Esophagus (tissue), 2 donors: Measurements from ENCODE around the gene LRRC4. TPM values are rescaled to one million over a fixed set of nuclear protein-coding genes. Genes with fewer than 3 reads are reported as not detected.
A peak's percentile ranks its signal among the peaks of the same experiment; 100 is the strongest.

Experiments used
- H3K27ac ChIP-seq, 2 donors: one replicate each; pipeline ENCODE4 v1.5.1; 2013; ENCODE audit warnings: low read depth in 2 of 2, mild to moderate bottlenecking in 2 of 2, inconsistent platforms in 1 of 2, low read length in 1 of 2, moderate library complexity in 1 of 2
- H3K27me3 ChIP-seq, 2 donors: one replicate each; pipeline ENCODE4 v1.6.1; 2013; ENCODE audit warnings: low read length in 2 of 2, control low read depth in 1 of 2, mild to moderate bottlenecking in 1 of 2; ENCODE audit not compliant: insufficient read depth in 2 of 2, control insufficient read depth in 1 of 2
- H3K36me3 ChIP-seq, 2 donors: one replicate each; pipeline ENCODE4 v1.6.1; 2013; ENCODE audit warnings: low read length in 1 of 2; ENCODE audit not compliant: control insufficient read depth in 2 of 2, insufficient read depth in 2 of 2
- H3K4me1 ChIP-seq, 2 donors: one replicate each; pipeline ENCODE4 v1.6.1; 2013; ENCODE audit warnings: low read length in 1 of 2; ENCODE audit not compliant: control insufficient read depth in 2 of 2, insufficient read depth in 2 of 2
- H3K4me3 ChIP-seq, 2 donors: one replicate each; pipeline ENCODE4 v1.5.1; 2013; ENCODE audit warnings: low read length in 2 of 2, mild to moderate bottlenecking in 2 of 2, low read depth in 1 of 2, moderate library complexity in 1 of 2
- H3K9me3 ChIP-seq, 2 donors: one replicate each; pipeline ENCODE4 v1.6.1; 2013; ENCODE audit warnings: mild to moderate bottlenecking in 2 of 2, low read depth in 1 of 2, low read length in 1 of 2, moderate library complexity in 1 of 2; ENCODE audit not compliant: control insufficient read depth in 2 of 2, insufficient read depth in 1 of 2
- WGBS, 2 donors: extraction: QIAGEN DNeasy Blood & Tissue Kit; methylation state at CpG; one replicate each; pipeline ENCODE4 v1.1.7; 2013; 5-methylcytosine and 5-hydroxymethylcytosine counted together
- polyA plus RNA-seq, 2 donors: library from polyadenylated mRNA; stranded (reverse); fragments of 200-250 nt; gene quantifications; one replicate each; pipeline ENCODE4 v1.2.3, GENCODE V29; 2013
- donor health status: healthy with polysubstance abuse.
- donor health status: Bipolar disorder and iron deficiency.

Gene LRRC4
- polyA plus RNA-seq, 2 donors: 1.9 to 2.1 TPM

- 81 to 89% methylated on average over 3 of the region's 3 CpGs for whole genome bisulfite sequencing, 2 donors
- Histone ChIP-seq H3K4me1 (peaks cover 0 to under 1% of the 10 kb centered on the region in 2 donors), H3K4me3 (no peak overlapping the region), H3K27ac (no peak overlapping the region), H3K27me3 (no peaks in the 10 kb centered on the region), H3K9me3 (no peaks in the 10 kb centered on the region), H3K36me3 (no peaks in the 10 kb centered on the region)
Observed at GRCh38 chr7:128035712-128036111, 4.5 kb upstream of the LRRC4 start.

- peaks cover 0 to 2% of the 10 kb centered on the region in 2 donors for H3K36me3 ChIP-seq
- peaks cover 3 to 9% of the 10 kb centered on the region in 2 donors for H3K4me1 ChIP-seq
- H3K27ac ChIP-seq: no peak overlapping the region
- H3K27me3 ChIP-seq: no peaks in the 10 kb centered on the region
- H3K9me3 ChIP-seq: no peaks in the 10 kb centered on the region
- WGBS, 2 donors: 58 to 77% methylated on average over 2 of the region's 2 CpGs
- H3K4me3 ChIP-seq: no peak overlapping the region
Observed at GRCh38 chr7:128034825-128035224, 3.6 kb upstream of the LRRC4 start.

GRCh38 chr7:128033246-128033645, 2.0 kb upstream of the LRRC4 start:
- no peak overlapping the region for H3K27ac ChIP-seq
- no peaks in the 10 kb centered on the region for H3K27me3 ChIP-seq
- peaks cover 3 to 13% of the 10 kb centered on the region in 2 donors for H3K4me1 ChIP-seq
- peaks cover 0 to 11% of the 10 kb centered on the region in 2 donors for H3K36me3 ChIP-seq
- WGBS, 2 donors: 83 to 90% methylated on average over 9 of the region's 9 CpGs
- H3K4me3 ChIP-seq: no peak overlapping the region
- no peaks in the 10 kb centered on the region for H3K9me3 ChIP-seq

GRCh38 chr7:128032605-128033235, 1.5 kb upstream of the LRRC4 start:
- no peaks in the 10 kb centered on the region for H3K9me3 ChIP-seq
- peaks cover 3 to 13% of the 10 kb centered on the region in 2 donors for H3K4me1 ChIP-seq
- H3K4me3 ChIP-seq: peak overlapping the region; percentile 48 to 74
- H3K27me3 ChIP-seq: no peaks in the 10 kb centered on the region
- H3K27ac ChIP-seq: no peak overlapping the region
- peaks cover 0 to 11% of the 10 kb centered on the region in 2 donors for H3K36me3 ChIP-seq
- WGBS, 2 donors: 34 to 44% methylated on average over 38 to 41 of the region's 41 CpGs

GRCh38 chr7:128031901-128032604, 816 bp upstream of the LRRC4 start:
- Histone ChIP-seq H3K27me3 (no peaks in the 10 kb centered on the region), H3K4me1 (peaks cover 3 to 13% of the 10 kb centered on the region in 2 donors), H3K4me3 (peak overlapping the region; percentile 48 to 74), H3K27ac (peak overlapping the region in 1 of 2 donors; percentile 8), H3K36me3 (peaks cover 0 to 11% of the 10 kb centered on the region in 2 donors), H3K9me3 (no peaks in the 10 kb centered on the region)
- WGBS, 2 donors: 1 to 5% methylated on average over 31 to 87 of the region's 87 CpGs

- H3K36me3 ChIP-seq: peaks cover 0 to 11% of the 10 kb centered on the region in 2 donors
- H3K27me3 ChIP-seq: no peaks in the 10 kb centered on the region
- H3K27ac ChIP-seq: no peak overlapping the region
- peak overlapping the region; percentile 6 to 74 for H3K4me3 ChIP-seq
- peaks cover 3 to 13% of the 10 kb centered on the region in 2 donors for H3K4me1 ChIP-seq
- H3K9me3 ChIP-seq: no peaks in the 10 kb centered on the region
- WGBS, 2 donors: 93% methylated on average over 21 of the region's 21 CpGs
Observed at GRCh38 chr7:128030263-128030653, 979 bp downstream of the LRRC4 start.

- WGBS, 2 donors: 97 to 98% methylated on average over 17 of the region's 17 CpGs
- no peak overlapping the region for H3K27ac ChIP-seq
- peaks cover 3 to 13% of the 10 kb centered on the region in 2 donors for H3K4me1 ChIP-seq
- H3K36me3 ChIP-seq: peaks cover 0 to 11% of the 10 kb centered on the region in 2 donors
- no peaks in the 10 kb centered on the region for H3K9me3 ChIP-seq
- H3K4me3 ChIP-seq: no peak overlapping the region
- no peaks in the 10 kb centered on the region for H3K27me3 ChIP-seq
Observed at GRCh38 chr7:128029405-128029995, 1.7 kb downstream of the LRRC4 start.

GRCh38 chr7:128027485-128027980, 3.7 kb downstream of the LRRC4 start:
- no peaks in the 10 kb centered on the region for H3K27me3 ChIP-seq
- H3K36me3 ChIP-seq: peaks cover 0 to 11% of the 10 kb centered on the region in 2 donors
- peaks cover 3 to 13% of the 10 kb centered on the region in 2 donors for H3K4me1 ChIP-seq
- H3K27ac ChIP-seq: no peak overlapping the region
- 72 to 86% methylated on average over 4 of the region's 4 CpGs for WGBS, 2 donors
- no peak overlapping the region for H3K4me3 ChIP-seq
- no peaks in the 10 kb centered on the region for H3K9me3 ChIP-seq

- 59 to 72% methylated on average over 2 of the region's 2 CpGs for WGBS, 2 donors
- Histone ChIP-seq H3K36me3 (peaks cover 0 to 11% of the 10 kb centered on the region in 2 donors), H3K9me3 (no peaks in the 10 kb centered on the region), H3K4me3 (no peak overlapping the region), H3K27me3 (no peaks in the 10 kb centered on the region), H3K27ac (no peak overlapping the region), H3K4me1 (peaks cover 3 to 13% of the 10 kb centered on the region in 2 donors)
Observed at GRCh38 chr7:128026551-128026950, 4.7 kb downstream of the LRRC4 start.
